Measurements from ENCODE around the gene PEX11A.
A peak's percentile ranks its signal among the peaks of the same experiment; 100 is the strongest.

Gene PEX11A

DNA sequence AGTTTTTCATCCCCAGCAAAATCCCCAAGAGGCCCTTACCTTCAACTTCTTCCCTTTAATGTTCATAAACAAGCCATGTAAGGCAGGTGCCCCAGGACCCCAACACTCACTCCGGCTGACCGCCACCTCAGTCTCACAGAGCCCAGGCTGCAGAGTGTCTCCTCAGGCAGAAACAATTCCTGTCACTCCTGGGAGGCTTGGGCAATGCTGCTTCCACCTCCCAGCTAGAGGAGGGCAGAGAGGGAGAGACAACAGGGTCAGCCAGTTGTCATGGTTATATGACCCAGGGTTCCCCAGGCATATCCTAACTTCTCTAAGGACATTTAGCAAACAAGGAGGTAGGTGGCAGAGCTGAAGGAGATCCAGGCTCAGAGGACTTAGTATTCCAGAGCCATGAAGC is 11.3 kb downstream of the PEX11A start, which contains the start of gene PLIN1:
Gene PLIN1 (minus strand): TSS at position 156 of the 400 bp plus-strand sequence. CDS start 1,878 bp downstream, outside the sequence.
- in situ Hi-C loops (cut with MboI; ENCODE audit: low pct_unique_long_range_greater_than_20kb, low sequenced_read_pairs), result no loop called here
- no peak for DNase-seq

DNA sequence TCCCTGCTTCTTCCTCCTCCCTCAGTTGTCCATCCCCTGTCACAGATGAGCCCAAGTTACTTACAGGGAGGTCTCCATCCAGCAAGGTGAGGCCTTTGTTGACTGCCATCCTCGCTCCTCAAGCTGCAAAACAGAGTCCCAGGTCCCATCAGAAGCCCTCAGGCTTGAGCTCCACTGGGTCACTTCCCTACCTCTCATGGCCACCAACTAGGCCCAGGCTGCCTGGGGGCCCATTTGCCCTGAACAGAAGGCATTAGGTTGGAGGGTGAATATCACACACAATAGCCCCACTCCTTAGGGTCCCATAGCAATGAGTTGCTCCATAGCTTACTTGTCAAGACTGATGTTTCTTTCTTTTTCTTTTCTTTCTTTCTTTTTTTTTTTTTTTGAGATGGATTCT is 13.2 kb downstream of the PEX11A start:
- no peak for DNase-seq
- in situ Hi-C loops (cut with MboI; ENCODE audit: low pct_unique_long_range_greater_than_20kb, low sequenced_read_pairs), result no loop called here

DNA sequence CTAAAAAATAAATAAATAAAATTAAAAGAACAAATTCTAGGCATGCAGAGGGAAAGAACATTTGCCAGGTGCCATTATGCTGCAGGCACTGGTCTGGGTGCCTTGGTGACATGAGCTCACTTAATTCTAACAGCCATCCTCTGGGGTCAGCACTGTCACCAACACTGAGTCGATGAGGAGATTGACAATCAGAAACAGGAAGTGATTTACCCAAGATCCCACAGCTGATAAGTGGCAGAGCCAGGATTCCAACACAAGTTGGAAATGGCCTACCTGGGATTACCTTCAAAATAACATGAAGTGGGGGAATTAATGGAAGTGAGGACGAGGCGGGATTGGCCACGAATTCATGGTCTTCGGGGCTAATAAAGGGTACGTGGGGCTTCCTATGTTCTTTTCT is 14.9 kb downstream of the PEX11A start:
- no peak for DNase-seq
- in situ Hi-C loops (cut with MboI; ENCODE audit: low pct_unique_long_range_greater_than_20kb, low sequenced_read_pairs), result no loop called here

DNA sequence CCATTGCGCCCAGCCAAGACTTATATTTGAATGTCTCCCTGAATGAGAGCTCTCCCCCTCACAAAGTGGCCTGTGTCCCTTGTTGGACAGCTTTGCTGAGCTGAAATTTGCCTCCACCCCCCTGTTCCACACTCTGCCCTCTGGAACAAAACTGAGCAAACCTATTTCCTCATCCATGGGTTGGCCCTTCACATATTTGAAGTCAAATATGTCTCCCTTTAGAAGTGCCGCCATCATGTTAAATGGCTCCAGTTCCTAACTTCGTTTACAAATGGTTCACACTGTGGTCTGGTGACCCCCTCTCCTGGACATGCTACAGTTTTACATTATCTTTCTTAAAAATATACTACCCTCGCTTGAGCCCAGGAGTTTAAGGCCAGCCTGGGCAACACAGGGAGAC is 16.0 kb downstream of the PEX11A start:
- in situ Hi-C loops (cut with MboI; ENCODE audit: low pct_unique_long_range_greater_than_20kb, low sequenced_read_pairs), result no loop called here
- no peak for DNase-seq

DNA sequence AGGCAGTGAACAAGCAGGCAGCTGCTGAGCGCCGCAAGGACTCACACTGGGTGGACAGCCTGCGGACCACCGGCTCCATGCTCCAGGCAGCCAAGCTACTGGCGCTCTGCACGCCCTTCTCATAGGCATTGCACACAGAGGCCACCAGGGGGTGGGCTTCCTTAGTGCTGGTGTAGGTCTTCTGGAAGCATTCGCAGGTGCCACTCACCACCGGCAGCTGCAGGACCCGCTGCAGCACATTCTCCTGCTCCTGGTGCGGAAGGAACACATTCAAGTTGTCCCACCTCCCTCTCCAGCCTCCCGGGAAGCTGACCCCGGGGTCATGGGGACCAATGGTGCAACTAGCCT is 17.4 kb downstream of the PEX11A start:
- peak; percentile 42 for DNase-seq

DNA sequence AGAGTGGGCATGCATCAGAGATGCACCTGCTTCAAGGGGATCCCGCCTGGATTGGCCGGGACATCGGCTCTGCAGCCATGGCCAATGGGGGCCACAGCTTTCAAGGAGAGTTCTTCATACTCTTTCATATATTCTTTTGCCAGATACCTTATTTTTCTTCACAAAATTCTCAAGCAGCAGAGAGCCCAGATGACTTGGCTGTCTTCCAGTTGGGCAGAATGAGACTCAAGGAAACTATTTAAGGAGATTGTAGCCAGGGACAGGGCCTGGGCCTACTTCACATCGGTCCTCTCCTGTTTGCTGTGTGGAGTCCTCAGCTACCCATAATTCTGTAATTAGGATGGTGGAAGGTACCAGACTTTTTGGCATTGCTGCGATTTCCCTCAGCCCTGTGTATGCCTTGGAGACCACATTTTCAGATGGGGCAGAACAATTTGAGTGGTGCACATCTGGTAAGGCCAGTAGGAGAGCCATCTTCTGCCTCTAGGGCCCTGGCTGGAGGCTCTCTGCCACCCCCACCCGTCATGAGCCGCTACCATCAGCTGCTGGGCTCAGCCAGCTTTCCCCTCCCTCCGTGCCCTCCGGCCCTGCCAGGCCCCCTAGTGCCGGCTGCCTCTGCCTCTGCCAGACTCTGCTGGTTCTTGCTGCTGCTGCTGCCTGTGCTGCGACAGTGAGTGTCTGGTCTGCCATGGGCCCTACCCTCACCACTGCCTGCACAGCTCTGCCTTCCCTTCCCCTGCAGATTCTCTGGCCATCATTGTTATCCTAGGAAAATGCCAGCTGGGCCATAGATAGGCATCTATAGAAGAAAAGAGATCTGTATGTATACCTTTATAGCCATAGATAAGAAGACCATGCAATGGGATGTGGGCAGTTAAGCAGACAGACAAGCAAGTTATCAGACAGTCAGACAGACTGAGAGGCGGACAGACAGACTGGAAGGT is 18.1 kb downstream of the PEX11A start:
- in situ Hi-C loops (cut with MboI; ENCODE audit: low pct_unique_long_range_greater_than_20kb, low sequenced_read_pairs), result no loop called here
- no peak for DNase-seq

More for the DNA sequence above, 17.4 kb downstream of the PEX11A start:
- in situ Hi-C loops (cut with MboI; ENCODE audit: low pct_unique_long_range_greater_than_20kb, low sequenced_read_pairs), result no loop called here

DNA sequence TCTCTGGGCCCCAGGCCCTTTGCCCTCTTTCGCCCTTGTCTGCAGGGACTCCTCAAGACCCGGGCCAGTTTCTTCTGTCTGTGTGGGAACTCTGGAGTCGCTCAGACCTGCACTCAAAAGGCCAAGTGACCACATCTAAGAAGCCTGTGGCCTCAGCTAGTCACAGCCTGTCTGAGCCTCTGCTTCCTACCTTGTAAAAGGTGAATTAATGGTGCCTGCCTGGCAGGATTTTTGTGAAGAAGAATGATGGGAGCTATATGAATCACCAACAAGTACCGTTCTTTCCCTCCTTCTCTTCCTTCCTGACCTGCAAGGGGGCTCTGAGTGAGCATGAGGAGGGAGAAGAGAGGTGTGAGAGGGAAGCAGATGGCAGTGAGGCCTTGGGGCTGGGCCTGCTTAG is 18.9 kb downstream of the PEX11A start:
- in situ Hi-C loops (cut with MboI; ENCODE audit: low pct_unique_long_range_greater_than_20kb, low sequenced_read_pairs), result no loop called here
- no peak for DNase-seq

DNA sequence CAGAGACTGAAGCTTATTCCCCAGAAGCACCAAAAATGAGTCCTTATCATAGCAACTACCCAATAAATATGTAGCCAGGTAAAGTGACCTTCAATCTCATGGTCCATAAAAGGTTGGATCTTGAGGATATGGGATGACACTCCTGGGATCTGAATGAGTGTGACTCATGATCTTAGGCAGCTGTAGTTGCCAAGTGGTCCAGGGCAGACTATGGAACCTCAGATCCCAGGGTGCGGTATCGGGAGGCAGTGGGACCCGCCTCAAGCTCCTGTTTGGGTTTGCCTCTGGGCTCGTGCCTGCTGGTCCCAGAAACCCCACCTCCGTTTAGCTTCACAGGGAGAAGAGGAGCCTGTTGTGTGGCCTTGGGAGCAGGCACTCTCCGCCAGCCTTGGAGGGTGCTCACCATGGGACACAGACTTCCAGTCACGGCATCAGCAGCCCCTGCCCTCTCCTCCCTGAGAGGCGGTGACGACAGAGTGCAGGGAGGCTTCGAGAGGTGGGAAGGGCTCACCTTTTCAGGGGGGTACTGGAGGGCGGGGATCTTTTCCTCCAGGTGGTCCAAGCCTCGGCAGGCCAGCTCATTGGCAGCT is 19.5 kb downstream of the PEX11A start:
- in situ Hi-C loops (cut with MboI; ENCODE audit: low pct_unique_long_range_greater_than_20kb, low sequenced_read_pairs), result no loop called here
- no peak for DNase-seq

DNA sequence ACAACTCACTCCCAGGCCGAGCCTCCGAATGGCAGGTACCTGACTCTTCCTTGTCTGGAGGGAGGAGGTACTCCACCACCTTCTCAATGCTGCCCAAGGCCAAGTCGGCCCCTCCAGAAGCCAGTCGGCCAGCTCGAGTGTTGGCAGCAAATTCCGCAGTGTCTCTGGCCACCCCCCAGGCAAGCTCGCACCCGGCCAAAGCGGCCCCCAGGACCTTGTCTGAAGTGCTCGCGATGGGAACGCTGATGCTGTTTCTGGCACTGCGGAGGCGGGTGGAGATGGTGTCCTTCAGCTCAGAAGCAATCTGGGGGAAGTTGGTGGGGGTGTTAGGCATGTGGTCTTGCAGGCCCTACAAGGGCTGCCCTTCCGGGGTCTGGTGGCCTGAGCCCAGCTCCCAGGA is 20.6 kb downstream of the PEX11A start:
- in situ Hi-C loops (cut with MboI; ENCODE audit: low pct_unique_long_range_greater_than_20kb, low sequenced_read_pairs), result no loop called here
- no peak for DNase-seq

DNA sequence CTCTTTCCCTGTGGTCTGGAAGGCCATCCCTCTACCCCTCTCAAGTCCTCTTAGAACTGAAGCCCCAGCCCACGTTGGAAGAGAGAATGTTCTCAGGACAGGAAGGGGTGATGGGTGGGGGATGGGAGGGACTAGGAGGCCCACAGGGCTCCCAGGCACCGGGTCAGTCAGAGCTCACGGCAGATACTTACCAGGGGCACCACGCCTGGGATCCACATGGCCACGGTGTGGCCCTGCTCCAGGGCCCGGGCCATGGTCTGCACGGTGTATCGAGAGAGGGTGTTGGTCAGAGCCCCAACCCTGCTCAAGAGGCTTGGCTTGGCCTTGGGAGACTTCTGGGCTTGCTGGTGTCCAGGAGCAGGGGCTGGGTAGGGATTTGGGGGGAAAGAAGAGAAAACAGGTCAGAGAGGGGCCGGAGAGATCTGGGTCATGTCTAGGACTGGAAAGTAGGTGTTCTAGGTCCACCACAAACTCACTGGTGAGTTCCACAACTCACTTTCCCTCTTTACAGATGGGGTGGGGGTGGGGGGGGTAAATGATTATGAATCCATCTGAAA is 21.2 kb downstream of the PEX11A start:
- in situ Hi-C loops (cut with MboI; ENCODE audit: low pct_unique_long_range_greater_than_20kb, low sequenced_read_pairs), result no loop called here

DNA sequence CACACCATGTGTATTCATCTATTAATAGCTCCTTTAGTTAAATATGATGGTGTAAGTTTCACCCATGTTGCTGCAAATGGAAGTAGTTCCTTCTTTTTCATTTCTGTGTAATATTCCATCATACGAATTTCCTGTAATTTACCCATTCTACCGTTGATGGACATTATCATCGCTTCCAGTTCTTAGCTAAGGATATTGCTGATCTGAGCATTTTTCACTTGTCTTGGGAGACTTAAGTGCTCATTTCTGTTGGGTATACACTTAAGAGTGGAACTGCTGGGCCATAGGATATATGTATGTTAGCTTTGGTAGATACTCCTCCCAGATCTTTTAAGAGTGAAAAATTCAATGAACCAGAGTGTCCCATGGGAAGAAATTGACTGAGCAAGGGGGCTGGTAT is 22.4 kb downstream of the PEX11A start:
- no peak for DNase-seq
- in situ Hi-C loops (cut with MboI; ENCODE audit: low pct_unique_long_range_greater_than_20kb, low sequenced_read_pairs), result no loop called here

More for the DNA sequence above, 21.2 kb downstream of the PEX11A start:
- DNase-seq, result no peak

DNA sequence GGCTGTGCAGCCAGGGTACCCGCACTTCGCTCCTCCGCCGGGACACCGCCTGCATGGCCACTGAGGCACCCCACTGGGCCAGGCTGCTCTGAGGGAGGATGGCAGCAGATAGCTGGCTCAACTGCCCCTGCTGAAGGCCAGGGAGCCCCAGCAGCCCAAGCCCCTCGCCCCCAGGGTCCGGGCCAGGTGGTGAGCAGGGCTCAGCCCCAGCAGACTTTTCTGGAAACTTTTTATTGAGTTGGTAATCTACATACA is 22.9 kb downstream of the PEX11A start:
- in situ Hi-C loops (cut with MboI; ENCODE audit: low pct_unique_long_range_greater_than_20kb, low sequenced_read_pairs), result no loop called here
- DNase-seq, result no peak

DNA sequence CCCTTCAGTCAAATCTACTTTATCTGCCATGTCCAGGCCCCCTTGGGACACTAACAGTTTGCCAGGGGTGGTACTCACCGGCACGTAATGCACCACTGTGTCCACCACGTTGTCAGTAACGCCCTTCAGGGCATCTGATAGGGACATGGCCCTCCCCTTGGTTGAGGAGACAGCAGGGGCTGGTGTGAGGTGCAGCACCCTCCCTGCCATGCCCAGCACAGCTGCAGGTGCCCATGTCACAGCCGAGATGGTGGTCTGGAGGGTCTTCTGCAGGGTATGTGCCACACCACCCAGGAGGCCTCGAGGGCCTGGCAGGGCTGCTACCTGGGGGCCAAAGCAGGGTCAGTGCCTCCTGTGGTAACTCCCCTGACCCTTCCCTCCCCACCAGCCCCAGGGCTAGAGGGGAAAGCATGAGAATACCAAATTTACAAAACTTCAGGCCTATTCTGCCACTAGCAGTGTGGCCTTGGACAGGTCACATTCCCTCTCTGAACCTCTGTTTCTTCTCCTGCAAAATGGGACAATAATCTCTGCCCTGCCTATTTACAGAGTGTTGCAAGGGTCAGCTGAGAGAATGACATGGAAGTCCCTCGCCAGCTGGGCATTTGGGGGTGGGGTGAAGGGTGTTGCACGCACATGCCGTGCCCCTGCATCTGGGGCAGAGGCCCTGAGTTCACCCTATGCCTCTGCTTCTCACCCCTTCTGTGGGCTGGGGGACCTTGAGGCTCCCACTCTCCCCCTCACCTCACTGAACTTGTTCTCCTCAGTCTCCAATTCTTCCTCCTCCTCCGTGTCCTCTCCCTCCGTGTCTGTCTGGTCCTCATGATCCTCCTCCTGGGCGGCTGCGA is 23.5 kb downstream of the PEX11A start:
- in situ Hi-C loops (cut with MboI; ENCODE audit: low pct_unique_long_range_greater_than_20kb, low sequenced_read_pairs), result no loop called here
- no peak for DNase-seq

DNA sequence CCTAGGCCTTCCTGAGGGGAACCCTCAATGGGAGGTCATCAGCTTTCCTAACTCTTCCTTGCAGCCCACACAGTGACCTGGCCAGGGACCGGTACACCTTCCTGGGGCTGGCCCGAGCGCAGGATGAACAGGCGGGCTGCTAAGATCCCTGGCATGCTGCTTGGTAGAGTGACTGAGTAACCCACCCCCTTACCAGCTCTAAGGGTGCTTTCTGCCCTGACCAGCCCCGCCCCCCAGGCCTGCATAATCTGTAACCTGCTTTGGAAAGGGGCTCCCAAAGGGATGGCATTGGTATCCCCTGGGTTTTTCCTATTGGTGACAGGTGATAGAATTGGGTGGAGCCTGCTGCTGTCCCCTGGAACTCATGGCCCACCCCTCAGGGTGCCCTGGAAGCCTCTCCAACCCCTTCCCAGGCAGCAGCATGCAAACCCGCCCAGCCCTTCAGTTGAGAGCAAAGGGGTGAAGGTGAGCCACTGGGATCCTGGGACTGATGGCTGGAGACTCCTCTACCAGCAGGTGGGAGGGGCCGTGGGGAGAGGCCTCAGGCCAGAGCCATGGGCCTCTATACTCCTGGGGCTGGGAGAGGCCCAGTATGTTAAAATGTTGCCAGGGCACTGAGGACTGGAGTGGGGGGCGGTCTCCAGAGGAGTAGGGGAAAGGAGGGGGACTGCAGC is 24.2 kb downstream of the PEX11A start:
- in situ Hi-C loops (cut with MboI; ENCODE audit: low pct_unique_long_range_greater_than_20kb, low sequenced_read_pairs), result no loop called here
- DNase-seq, result no peak

DNA sequence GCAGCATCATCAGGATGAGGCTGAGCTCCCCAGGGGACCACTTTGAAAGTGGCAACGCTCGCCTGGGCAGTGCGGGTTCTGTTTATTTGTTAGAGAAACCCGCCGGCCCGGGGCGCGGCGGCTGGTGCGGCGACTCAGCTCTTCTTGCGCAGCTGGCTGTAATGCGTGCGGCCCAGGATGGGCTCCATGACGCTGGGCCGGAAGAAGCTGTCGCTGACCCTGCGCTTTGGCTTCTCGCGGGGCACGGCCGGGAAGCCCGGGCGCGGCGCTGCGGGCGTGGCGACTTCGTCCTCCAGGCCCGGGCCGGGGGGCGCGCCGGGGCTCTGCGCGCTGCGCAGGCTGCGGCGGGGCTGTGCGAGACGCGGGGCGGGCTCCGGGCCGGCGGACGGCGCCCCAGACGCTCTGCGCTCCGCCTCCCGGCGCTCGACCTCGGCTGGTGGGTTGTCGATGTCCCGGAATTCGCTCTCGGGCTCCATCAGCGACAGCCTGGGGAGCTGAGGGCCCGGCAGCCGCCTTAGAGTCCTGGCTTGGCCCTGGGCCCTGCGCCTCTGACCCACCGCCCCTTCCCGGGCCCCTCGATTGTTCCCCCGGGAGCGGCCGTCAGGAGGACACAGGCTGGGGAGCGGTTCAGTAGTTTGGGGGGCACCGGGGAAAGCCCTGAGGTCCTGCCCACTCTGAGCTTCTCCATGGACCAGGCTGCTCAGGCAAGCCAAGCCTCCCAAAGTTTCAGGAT is 24.9 kb downstream of the PEX11A start:
- DNase-seq, result no peak
- in situ Hi-C loops (cut with MboI; ENCODE audit: low pct_unique_long_range_greater_than_20kb, low sequenced_read_pairs), result no loop called here

DNA sequence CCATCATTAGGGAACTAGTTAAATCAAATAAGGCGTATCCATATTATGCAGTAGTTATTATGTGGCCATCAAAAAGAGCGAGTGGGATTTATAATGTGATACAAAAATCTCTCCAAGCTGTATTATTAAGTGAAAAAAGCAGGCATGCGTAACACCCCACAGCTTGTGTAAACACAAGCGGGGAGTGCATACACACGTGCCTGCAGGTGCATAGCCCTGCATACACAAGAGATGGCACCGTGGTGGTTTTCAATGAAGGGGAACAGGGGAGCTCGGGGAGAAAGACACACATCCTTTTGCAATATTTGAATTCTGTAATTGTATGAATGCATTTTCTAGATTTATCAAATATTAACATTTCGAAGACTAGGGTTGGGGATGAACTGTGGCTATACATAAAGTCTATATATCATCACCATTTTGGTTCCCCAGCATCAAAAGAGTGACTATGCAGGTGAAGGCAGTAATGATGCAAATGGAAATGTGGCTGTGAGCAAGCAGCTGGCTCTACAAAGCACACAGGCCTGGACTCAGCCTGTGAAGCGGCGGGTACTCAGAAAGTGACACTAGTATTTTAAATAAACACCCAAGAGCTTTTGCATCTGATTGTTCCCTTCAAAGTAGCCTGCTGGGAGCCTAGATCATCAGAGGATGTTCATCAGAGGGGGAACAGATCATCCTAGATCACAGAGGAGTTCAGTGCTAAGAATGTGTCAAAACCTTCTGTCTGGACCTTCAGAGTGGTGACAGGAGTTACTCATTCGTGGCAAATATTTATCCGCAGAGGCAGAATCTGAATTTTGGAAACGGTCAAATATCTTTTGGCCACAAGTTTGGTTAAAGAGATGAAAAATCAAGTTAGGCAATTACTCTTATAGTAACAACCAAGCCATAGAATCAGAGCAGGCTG is 25.9 kb downstream of the PEX11A start:
- DNase-seq, result no peak
- in situ Hi-C loops (cut with MboI; ENCODE audit: low pct_unique_long_range_greater_than_20kb, low sequenced_read_pairs), result no loop called here

DNA sequence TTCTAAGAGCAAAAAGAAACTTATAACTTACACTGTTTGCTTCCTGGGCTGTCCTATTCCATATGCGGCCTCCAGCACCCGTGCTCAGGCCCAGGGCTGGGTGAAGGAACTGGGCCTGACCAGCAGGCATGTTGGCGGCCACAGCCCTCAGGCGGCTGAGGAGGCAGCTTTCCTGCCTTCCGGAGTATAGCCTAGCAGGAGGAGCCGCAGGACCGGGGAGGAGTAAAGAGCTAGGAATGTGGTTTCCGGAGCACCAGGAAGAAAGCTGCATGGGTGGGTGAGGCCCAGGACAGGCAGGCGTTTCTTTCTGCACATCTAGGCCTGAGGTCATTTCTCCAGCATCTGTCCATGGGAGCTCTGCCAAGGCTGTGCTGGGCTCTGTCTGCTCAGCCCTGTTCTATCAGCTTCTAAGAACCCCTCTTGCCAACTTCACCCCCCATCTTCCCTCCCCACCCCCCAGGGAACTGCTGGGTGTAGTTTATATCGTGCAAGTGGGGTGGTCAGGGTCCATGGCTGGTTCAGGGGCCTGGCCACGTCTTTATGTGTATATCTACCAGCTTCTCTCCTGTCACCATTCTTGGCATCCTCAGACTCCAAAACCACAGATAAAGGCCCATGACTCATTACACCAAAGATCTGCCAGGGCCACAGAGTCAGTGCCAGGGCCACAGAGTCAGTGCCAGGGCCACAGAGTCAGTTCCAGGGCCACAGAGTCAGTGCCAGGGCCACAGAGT is 27.5 kb downstream of the PEX11A start:
- in situ Hi-C loops (cut with MboI; ENCODE audit: low pct_unique_long_range_greater_than_20kb, low sequenced_read_pairs), result no loop called here

More for the DNA sequence above, 27.5 kb downstream of the PEX11A start:
- DNase-seq, result no peak

Data from KBM-7 (cell line).